Panc1 (cell line): Measurements from ENCODE around the gene MGAT4C. TPM values are rescaled to one million over a fixed set of nuclear protein-coding genes. Genes with fewer than 3 reads are reported as not detected.

ENCODE experiments used
- ATAC-seq: fragments of 200-7000 bp; cut with Tn5 transposase; 2 replicates; pipeline ENCODE4 v1.9.1; 2020; ENCODE audit warnings: mild to moderate bottlenecking, moderate library complexity
- BruUV-seq: library from RNA; stranded (reverse); fragments of 400-500 nt; replicated peaks from 2 replicates; lab custom pipeline; 2021; lab: Mats Ljungman, UMichigan
- CTCF ChIA-PET: fragments of 300-600 bp; sonication (Branson Sonifier 250); formaldehyde crosslinking; loops from one replicate; lab custom pipeline; 2022; ENCODE audit warnings: antibody characterized with exemption; lab: Charles Lee
- POLR2A ChIA-PET: fragments of 300-600 bp; sonication (Branson Sonifier 250); formaldehyde crosslinking; loops from one replicate; lab custom pipeline; 2022; ENCODE audit warnings: antibody characterized with exemption; lab: Charles Lee
- DNase-seq: peaks from one replicate; pipeline ENCODE4 v3.0.0-alpha.2; 2010; ENCODE audit warnings: low read depth, low spot score
- H3K27ac ChIP-seq: 2 replicates; pipeline ENCODE4 v1.5.1; 2011; ENCODE audit warnings: mild to moderate bottlenecking, low read length, inconsistent platforms
- H3K27me3 ChIP-seq: fragments of 200-500 bp; sonication (Bioruptor generic); 2 replicates; pipeline ENCODE4 v1.6.0; 2014; ENCODE audit warnings: low read length, inconsistent platforms; ENCODE audit not compliant: control insufficient read depth, insufficient read depth
- H3K36me3 ChIP-seq: fragments of 200-500 bp; sonication (Bioruptor generic); 2 replicates; pipeline ENCODE4 v1.5.1; 2014; ENCODE audit warnings: inconsistent platforms, mild to moderate bottlenecking, low read length, moderate library complexity; ENCODE audit not compliant: control insufficient read depth, insufficient read depth
- H3K4me1 ChIP-seq: 2 replicates; pipeline ENCODE4 v1.5.1; 2011; ENCODE audit warnings: inconsistent platforms, mild to moderate bottlenecking, low read length, moderate library complexity; ENCODE audit not compliant: control insufficient read depth, insufficient read depth
- H3K4me3 ChIP-seq, 2 experiments: 2 replicates each; pipeline ENCODE4 v1.5.1; 2011 to 2012; ENCODE audit warnings: low read depth in 2 of 2, low read length in 2 of 2, mild to moderate bottlenecking in 2 of 2, inconsistent platforms in 1 of 2, moderate library complexity in 1 of 2
- H3K9me3 ChIP-seq: fragments of 200-500 bp; sonication (Bioruptor generic); 2 replicates; pipeline ENCODE4 v1.5.1; 2014; ENCODE audit warnings: low read depth, mild to moderate bottlenecking, inconsistent platforms, low read length, moderate library complexity; ENCODE audit not compliant: control insufficient read depth, insufficient read depth
- CTCF ChIP-seq: fragments of 450-650 bp; IDR thresholded peaks from 2 replicates; pipeline ENCODE4 v1.5.1; 2017; ENCODE audit warnings: mild to moderate bottlenecking
- POLR2AphosphoS5 ChIP-seq: IDR thresholded peaks from 2 replicates; pipeline ENCODE4 v1.6.1; 2012; ENCODE audit warnings: mild to moderate bottlenecking, low read depth, low read length, moderate library complexity
- REST ChIP-seq, 2 experiments: IDR thresholded peaks; 2 replicates each; pipeline ENCODE4 v1.6.1; 2011 to 2012; ENCODE audit warnings: low read depth in 2 of 2, control low read depth in 1 of 2, low read length in 1 of 2, mild to moderate bottlenecking in 1 of 2, moderate library complexity in 1 of 2; ENCODE audit not compliant: insufficient read depth in 1 of 2
- SIN3A ChIP-seq: IDR thresholded peaks from 2 replicates; pipeline ENCODE4 v1.6.1; 2012; ENCODE audit warnings: low read depth, mild to moderate bottlenecking, low read length, moderate library complexity, borderline replicate concordance; ENCODE audit not compliant: insufficient read depth
- TCF7L2 ChIP-seq: IDR thresholded peaks from 2 replicates; pipeline ENCODE4 v1.6.1; 2011; ENCODE audit warnings: mild to moderate bottlenecking, low read depth, low read length, inconsistent platforms
- in situ Hi-C: cut with HindIII; loops from 2 replicates; pipeline ENCODE4 v1.10.0; 2016; ENCODE audit warnings: low sequenced_read_pairs, low pct_unique_long_range_greater_than_20kb
- intact Hi-C: fragments of 100-400 bp; cut with micrococcal nuclease; formaldehyde crosslinking; loops from one replicate; pipeline ENCODE4 v1.10.0; 2022; ENCODE audit not compliant: unreplicated experiment
- total RNA-seq: library from RNA; stranded (reverse); gene quantifications from one replicate; pipeline ENCODE4 v1.2.1, GENCODE V29; 2021; ENCODE audit not compliant: unreplicated experiment

The MGAT4C gene
- total RNA-seq, 1 experiment from 2014 or later: not detected

GRCh38 chr12:86286119-86286518 is 29.9 kb upstream of the MGAT4C start:
- in situ Hi-C loops (no loop called here), intact Hi-C loops (no loop called here)
- POLR2A ChIA-PET: no interaction called here
- Histone ChIP-seq H3K27me3 (no peaks in the 10 kb centered on the region), H3K9me3 (no peaks in the 10 kb centered on the region), H3K4me1 (no peaks in the 10 kb centered on the region), H3K4me3 (no peak overlapping the region), H3K27ac (no peak overlapping the region), H3K36me3 (no peaks in the 10 kb centered on the region)
- BruUV-seq: no TSS peak
- TF ChIP-seq TCF7L2 (no peak), POLR2AphosphoS5 (no peak), CTCF (no peak), REST (IDR thresholded peaks at IDR 0.05; ENCODE audit: insufficient read depth in 1 of 2, low read depth in 2 of 2, low read length in 1 of 2) (no peak), SIN3A (no peak)
- CTCF ChIA-PET: no interaction called here
- DNase-seq: no peak
- ATAC-seq: no peak

- in situ Hi-C loops: no loop called here
- POLR2A ChIA-PET: no interaction called here
Measured at GRCh38 chr12:86283620-86284019, 27.4 kb upstream of the MGAT4C start.

More at GRCh38 chr12:86283620-86284019, 27.4 kb upstream of the MGAT4C start:
- no peaks in the 10 kb centered on the region for H3K4me1 ChIP-seq
- no peak for ATAC-seq
- DNase-seq: no peak
- TF ChIP-seq POLR2AphosphoS5 (no peak), REST (IDR thresholded peaks at IDR 0.05; ENCODE audit: insufficient read depth in 1 of 2, low read depth in 2 of 2, low read length in 1 of 2) (no peak), TCF7L2 (no peak), SIN3A (no peak), CTCF (no peak)
- no peak overlapping the region for H3K27ac ChIP-seq
- CTCF ChIA-PET: no interaction called here
- no peaks in the 10 kb centered on the region for H3K27me3 ChIP-seq
- H3K9me3 ChIP-seq: no peaks in the 10 kb centered on the region
- H3K36me3 ChIP-seq: no peaks in the 10 kb centered on the region
- intact Hi-C loops: no loop called here
- H3K4me3 ChIP-seq: no peak overlapping the region
- no TSS peak for BruUV-seq
